Activated CD4-positive, CD25-positive, alpha-beta regulatory T cell treated with anti-CD3 and anti-CD28 coated beads, Interleukin-2, amount 50 U/mL, for 16 hours (primary cell): ENCODE measurements around the gene ANKRD33.

Experiments
- DNase-seq: peaks from one replicate; pipeline ENCODE4 v3.0.0-alpha.2; 2020; ENCODE audit warnings: low read depth, low spot score

Gene ANKRD33

DNA sequence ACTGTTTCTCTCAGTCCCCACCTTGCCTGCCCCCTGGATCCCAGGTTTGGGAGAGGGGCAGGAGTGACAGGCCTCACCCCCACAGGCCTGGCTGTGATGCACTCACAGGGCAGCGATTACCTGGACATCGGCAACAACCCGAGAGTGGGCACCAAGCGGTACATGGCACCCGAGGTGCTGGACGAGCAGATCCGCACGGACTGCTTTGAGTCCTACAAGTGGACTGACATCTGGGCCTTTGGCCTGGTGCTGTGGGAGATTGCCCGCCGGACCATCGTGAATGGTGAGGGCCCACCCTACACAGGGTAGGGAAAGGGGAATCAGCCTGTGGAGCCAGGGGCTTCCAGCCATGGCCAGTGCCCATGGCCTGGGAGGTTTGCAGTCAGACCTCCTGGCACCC lies 28.0 kb downstream of the ANKRD33 start:
- no peak for DNase-seq

GRCh38 chr12:51917041-51917590 lies 29.2 kb downstream of the ANKRD33 start:
- DNase-seq: no peak

DNA sequence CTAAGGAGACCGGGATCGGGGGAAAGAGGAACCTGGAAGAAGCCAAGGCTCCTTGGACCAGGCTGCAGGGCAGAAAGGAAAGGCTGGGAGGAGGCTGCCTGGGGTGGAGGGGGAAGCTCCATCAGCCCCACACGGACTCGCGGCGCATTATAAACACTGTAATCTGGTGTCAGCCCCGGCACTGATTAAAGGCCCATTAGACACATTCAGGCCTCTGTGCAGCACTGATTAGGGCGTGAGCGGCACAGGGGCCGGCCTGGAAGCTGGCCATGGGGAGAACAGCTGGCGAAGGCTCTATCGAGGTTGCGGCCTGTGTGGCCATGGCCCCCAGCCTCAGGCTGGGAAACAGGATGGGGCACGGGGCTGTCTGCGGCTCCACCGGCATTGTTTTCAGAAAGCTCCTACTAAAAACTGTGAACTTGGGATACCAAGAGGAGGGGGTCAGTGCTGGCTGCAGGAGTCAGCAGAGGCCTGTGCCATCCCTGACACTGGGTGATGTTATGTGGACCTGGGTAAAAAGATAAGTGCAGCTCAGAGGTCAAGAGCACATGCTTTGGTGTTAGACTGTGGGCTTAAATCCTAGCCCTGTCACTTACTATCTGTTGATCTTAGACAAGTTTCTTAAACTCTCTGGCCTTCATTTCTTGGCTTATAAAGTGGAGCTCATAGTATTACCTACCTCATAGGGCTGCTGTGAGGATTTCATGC lies 30.0 kb downstream of the ANKRD33 start:
- no peak for DNase-seq

GRCh38 chr12:51920046-51920445 lies 32.1 kb downstream of the ANKRD33 start:
- no peak for DNase-seq

DNA sequence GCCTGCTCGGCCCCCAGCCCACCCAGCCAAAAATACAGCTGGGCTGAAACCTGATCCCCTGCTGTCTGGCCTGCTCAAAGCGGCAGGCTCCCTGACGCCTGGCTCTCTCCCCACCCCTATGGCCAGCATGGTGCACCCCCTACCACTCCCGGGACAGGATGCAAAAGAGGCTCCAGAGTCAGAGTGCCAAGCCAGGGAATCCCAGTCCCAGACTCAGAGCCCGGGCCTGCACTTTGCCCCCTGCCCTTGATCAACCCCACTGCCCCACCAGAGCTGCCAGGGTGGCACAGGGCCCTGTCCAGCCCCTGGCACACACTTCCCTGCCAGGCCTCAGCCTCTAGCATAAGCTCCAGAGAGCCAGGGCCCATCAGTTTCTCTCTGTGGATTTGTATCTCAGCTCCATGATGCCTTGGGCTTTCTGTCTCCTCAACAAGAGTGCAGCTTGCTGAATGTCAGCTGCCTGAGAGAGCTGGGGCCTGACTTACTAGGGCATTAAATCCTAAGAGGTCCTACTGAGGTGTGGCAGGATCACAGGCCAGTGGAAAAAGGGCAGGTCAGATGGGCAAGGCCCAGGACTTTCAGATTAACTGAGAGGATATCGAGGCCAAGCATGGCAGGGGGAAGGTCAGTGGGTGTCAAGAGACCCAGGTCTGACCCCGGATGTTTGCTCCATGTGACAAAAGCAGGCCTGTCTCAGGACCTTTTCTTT lies 33.3 kb downstream of the ANKRD33 start:
- no peak for DNase-seq

- no peak for DNase-seq
Observed at GRCh38 chr12:51922146-51922545, 34.2 kb downstream of the ANKRD33 start.

GRCh38 chr12:51922762-51923505 lies 35.0 kb downstream of the ANKRD33 start:
- no peak for DNase-seq

GRCh38 chr12:51923506-51924365 lies 35.8 kb downstream of the ANKRD33 start:
- DNase-seq: peak; percentile 9

DNA sequence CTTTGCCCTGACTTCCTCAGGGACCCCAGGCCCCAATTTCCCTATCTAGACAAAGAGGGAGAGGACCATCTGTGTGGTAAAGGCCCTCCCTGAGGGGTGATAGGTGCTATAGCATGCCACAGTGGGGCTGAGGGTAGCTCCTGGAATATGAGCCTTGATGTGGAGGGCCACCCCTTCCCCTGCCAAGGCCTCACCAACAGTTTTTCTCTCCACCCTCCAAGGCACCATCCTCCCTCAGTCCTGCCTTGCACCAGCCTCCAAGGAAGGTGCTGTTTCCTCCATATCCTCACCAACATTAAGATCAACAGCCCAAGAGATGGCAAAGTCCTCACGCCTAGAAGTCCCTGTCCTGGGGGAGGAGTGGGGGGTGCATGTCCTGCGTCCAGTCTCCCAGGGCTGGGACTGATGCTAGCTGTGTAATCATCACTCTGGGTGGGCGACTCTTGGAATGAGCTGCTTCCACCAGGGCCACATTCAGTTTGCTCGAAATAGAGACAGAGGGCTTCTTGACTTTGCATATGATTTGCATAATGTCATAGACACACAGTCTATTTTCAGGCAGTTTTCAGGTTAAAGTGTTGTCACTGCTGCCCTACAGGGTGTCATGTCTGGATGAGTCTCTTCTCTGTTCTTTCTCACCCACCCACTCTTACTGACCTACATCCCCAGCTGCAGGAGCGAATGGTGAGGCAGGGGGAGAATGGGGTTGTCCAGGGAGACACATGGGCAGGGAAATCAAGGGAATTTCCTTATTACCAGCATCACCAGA lies 36.8 kb downstream of the ANKRD33 start:
- no peak for DNase-seq

DNA sequence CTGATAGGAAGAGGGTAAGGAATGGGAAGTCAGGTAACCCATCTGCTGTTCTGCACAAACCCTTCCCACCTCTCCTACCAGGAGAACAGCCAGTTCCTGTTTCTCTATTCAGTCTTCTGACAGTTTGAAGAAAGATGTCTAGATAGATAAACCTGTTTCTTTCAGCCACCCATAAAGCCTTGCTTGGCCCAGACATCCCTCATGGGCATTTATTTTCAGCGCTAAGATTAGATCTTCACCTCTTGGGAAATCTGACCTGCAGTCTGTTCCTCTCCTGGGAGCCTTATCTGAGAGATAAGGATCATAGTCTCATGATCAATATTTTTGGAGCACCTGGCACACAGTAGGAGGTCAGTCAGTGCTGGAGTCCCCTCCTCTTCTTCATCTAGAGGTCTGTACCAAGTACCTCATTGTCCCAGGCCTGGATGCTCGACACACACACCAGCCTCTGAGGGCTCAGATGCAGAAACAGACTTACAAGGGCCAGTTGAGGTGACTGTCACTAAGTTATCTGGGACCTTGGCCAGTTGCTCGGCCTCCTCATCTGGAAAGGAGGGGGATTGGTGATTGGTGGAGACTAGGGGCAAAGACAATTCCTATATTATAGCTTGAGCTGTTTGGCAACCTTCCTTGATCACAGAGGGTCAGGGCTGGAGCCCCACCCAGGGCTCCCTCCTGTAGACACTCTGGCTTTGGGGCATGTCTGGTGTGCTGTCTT lies 37.6 kb downstream of the ANKRD33 start:
- no peak for DNase-seq

- no peak for DNase-seq
Observed at GRCh38 chr12:51926064-51926632, 38.2 kb downstream of the ANKRD33 start.

GRCh38 chr12:51926718-51927117 lies 38.8 kb downstream of the ANKRD33 start:
- DNase-seq: no peak

- no peak for DNase-seq
Observed at GRCh38 chr12:51932218-51933076, 44.5 kb downstream of the ANKRD33 start.

DNA sequence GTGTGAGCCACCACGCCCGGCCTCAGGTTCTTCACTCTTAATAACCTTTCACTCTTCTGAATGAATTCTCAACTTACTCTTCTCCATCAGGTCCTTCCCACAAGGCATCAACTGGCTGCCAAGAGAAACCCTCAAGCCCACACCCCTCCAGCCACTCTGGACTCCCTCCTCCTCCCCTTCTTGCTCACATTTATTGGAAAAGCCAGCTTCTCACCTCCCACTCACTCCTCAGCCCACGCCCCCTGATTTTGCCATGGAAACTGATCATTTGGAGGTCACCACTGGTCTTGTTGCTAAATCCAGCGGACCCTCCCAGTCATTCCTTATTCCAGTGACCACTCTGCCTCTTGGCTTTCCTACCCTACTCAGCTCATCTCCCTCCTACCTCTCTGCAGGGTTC lies 46.2 kb downstream of the ANKRD33 start:
- DNase-seq: no peak

DNA sequence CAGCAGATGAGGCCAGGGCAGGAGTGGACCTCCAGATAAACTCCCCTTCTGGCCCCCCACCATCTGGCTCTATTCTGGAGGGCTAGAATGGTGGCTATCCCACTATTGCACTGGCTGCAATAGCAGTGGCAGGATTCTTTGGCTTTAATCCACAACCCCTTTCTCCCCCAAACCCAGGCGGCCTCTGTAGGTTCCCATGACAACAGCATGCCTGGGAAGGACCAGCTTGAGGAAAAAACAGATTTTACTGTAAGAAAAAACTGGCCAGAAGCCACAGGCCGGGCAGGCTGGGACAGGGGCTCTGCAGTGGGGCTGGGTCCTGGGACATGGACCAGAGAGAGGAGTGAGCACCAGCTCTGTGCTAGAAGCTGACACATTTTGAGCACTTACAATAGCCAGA lies 50.0 kb downstream of the ANKRD33 start:
- DNase-seq: no peak

DNA sequence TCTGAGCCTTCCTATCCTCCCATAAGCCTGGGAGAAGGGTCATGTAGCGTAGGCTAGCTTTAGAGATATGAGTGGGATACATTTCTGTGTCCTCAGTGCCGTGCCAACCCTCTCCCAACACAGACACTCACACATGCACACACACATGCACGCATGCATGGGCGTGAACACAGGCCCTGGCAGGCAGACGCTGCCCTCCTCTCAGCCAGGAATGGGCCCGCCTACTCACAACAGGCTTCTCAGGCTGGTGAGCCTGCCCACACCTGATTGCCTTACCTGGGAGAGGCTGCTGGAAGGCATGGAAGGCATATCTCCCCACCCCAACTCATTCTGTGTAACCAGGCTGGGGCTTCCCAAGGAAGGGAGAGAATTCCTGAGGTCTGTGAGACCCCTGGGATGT lies 50.8 kb downstream of the ANKRD33 start:
- DNase-seq: no peak

DNA sequence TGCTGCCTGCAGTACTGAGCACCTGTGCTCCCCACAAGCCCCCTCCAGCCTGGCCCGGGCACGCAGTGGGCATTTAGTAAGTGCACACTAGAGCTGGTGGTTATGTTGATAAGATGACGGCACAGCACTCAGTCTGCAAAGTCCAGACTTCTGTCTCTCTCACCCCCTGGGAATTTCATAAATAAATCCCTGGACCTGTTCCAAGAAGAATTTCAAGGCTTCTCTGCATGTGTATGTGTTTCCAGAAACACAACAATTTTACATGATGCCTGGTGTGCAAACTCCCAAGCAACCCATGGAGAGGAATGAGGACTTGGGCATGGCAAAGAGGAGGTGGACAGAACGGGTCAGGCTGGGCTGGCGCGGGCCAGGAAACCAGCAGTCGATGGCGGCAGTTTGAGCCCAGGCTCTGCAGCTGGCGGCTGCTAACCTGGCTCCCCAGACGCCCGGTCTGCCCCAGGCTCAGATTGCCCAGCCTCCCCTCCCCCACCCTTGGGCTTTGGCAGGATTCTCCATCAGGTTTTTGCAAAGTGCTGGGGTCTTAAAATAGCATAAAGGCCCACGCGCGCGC lies 53.2 kb downstream of the ANKRD33 start:
- DNase-seq: no peak
